Neural cell (in vitro differentiated cells): ENCODE measurements around the gene ITPRID1. TPM values are rescaled to one million over a fixed set of nuclear protein-coding genes. Genes with fewer than 3 reads are reported as not detected.

ENCODE experiments used
- H2AFZ ChIP-seq: fragments of 200-600, 300-800 bp; sonication (generic), shearing (Covaris generic); 2 replicates; pipeline ENCODE4 v1.6.0; 2014; ENCODE audit warnings: low read depth, mild to moderate bottlenecking, antibody characterized with exemption, low read length, moderate library complexity
- H3F3A ChIP-seq: fragments of 200-600 bp; shearing (Covaris generic); 2 replicates; pipeline ENCODE4 v1.6.1; 2016; ENCODE audit warnings: mild to moderate bottlenecking, moderate library complexity, mixed read lengths, antibody characterized with exemption, low read length; ENCODE audit not compliant: insufficient read depth, poor library complexity, severe bottlenecking
- H3K27ac ChIP-seq: fragments of 200-600, 300-800 bp; sonication (generic), shearing (Covaris generic); 2 replicates; pipeline ENCODE4 v1.5.1; 2014; ENCODE audit warnings: mild to moderate bottlenecking, low read length, moderate library complexity
- H3K27me3 ChIP-seq: fragments of 300-800, 200-600 bp; sonication (generic), shearing (Covaris generic); 2 replicates; pipeline ENCODE4 v1.6.0; 2014; ENCODE audit warnings: mild to moderate bottlenecking, low read depth, low read length, moderate library complexity; ENCODE audit not compliant: insufficient read depth
- H3K36me3 ChIP-seq: fragments of 300-800, 200-600 bp; sonication (generic), shearing (Covaris generic); 2 replicates; pipeline ENCODE4 v1.5.1; 2014; ENCODE audit warnings: mild to moderate bottlenecking, antibody characterized with exemption, low read length, moderate library complexity; ENCODE audit not compliant: insufficient read depth
- H3K4me2 ChIP-seq: fragments of 300-800, 200-600 bp; sonication (generic), shearing (Covaris generic); 2 replicates; pipeline ENCODE4 v1.6.0; 2014; ENCODE audit warnings: mild to moderate bottlenecking, low read length
- H3K4me3 ChIP-seq: fragments of 300-800, 200-600 bp; sonication (generic), shearing (Covaris generic); 2 replicates; pipeline ENCODE4 v1.5.1; 2014; ENCODE audit warnings: mild to moderate bottlenecking, low read length, moderate library complexity
- H3K79me2 ChIP-seq: fragments of 200-600 bp; shearing (Covaris generic); replicated peaks from 2 replicates; pipeline ENCODE4 v1.6.0; 2014; ENCODE audit warnings: mild to moderate bottlenecking, low read length, moderate library complexity; ENCODE audit not compliant: insufficient read depth
- H3K9ac ChIP-seq: fragments of 300-800, 200-600 bp; sonication (generic), shearing (Covaris generic); 2 replicates; pipeline ENCODE4 v1.6.1; 2016; ENCODE audit warnings: mild to moderate bottlenecking, low read length, mixed read lengths
- H3K9me2 ChIP-seq: fragments of 200-600 bp; shearing (Covaris generic); 2 replicates; pipeline ENCODE4 v1.6.1; 2016; ENCODE audit warnings: mild to moderate bottlenecking, low read length, mixed read lengths; ENCODE audit not compliant: insufficient read depth
- H3K9me3 ChIP-seq: fragments of 200-600, 300-800 bp; sonication (generic), shearing (Covaris generic); 2 replicates; pipeline ENCODE4 v1.6.1; 2016; ENCODE audit warnings: mild to moderate bottlenecking, mixed run types, low read length, moderate library complexity, mixed read lengths
- H4K20me1 ChIP-seq: fragments of 200-600 bp; shearing (Covaris generic); 2 replicates; pipeline ENCODE4 v1.6.1; 2016; ENCODE audit warnings: mild to moderate bottlenecking, mixed run types; ENCODE audit not compliant: insufficient read depth
- EP300 ChIP-seq: fragments of 450-650 bp; conservative IDR thresholded peaks from 2 replicates; pipeline ENCODE4 v1.6.1; 2014; ENCODE audit warnings: antibody characterized with exemption, mild to moderate bottlenecking, moderate library complexity; ENCODE audit not compliant: poor library complexity, severe bottlenecking
- EZH2 ChIP-seq: fragments of 200-600, 300-800 bp; shearing (Covaris generic), sonication (generic); IDR thresholded peaks from 2 replicates; pipeline ENCODE4 v1.6.1; 2014; ENCODE audit warnings: antibody characterized with exemption, low read length, borderline replicate concordance, mild to moderate bottlenecking; ENCODE audit not compliant: insufficient read depth, poor library complexity, severe bottlenecking
- MXI1 ChIP-seq: fragments of 450-650 bp; conservative IDR thresholded peaks from 2 replicates; pipeline ENCODE4 v1.6.1; 2014; ENCODE audit warnings: antibody characterized with exemption, mild to moderate bottlenecking; ENCODE audit not compliant: poor library complexity, severe bottlenecking
- POLR2AphosphoS5 ChIP-seq: IDR thresholded peaks from 2 replicates; pipeline ENCODE4 v1.6.1; 2012
- RAD21 ChIP-seq: fragments of 450-650 bp; conservative IDR thresholded peaks from 2 replicates; pipeline ENCODE4 v1.6.1; 2014; ENCODE audit warnings: antibody characterized with exemption, mild to moderate bottlenecking, moderate library complexity
- SMC3 ChIP-seq: fragments of 450-650 bp; conservative IDR thresholded peaks from 2 replicates; pipeline ENCODE4 v1.6.1; 2014; ENCODE audit warnings: antibody characterized with exemption, mild to moderate bottlenecking, moderate library complexity; ENCODE audit not compliant: poor library complexity
- TAF1 ChIP-seq: IDR thresholded peaks from 2 replicates; pipeline ENCODE4 v1.6.1; 2012; ENCODE audit warnings: low read depth
- polyA plus RNA-seq: library from polyadenylated mRNA; depleted of rRNA; stranded (reverse); fragments of >200 nt; gene quantifications from 2 replicates; pipeline ENCODE4 v1.2.3, GENCODE V29; 2014
- TF ChIP-seq, protein P1 (sequence below): IDR thresholded peaks from 2 replicates; pipeline ENCODE4 v1.6.1; 2012; ENCODE audit warnings: borderline replicate concordance
- TF ChIP-seq, protein P2 (sequence below): fragments of 450-650 bp; IDR thresholded peaks from 2 replicates; pipeline ENCODE4 v1.5.1; 2014; ENCODE audit warnings: antibody characterized with exemption, mild to moderate bottlenecking, moderate library complexity; ENCODE audit not compliant: poor library complexity, severe bottlenecking

The ITPRID1 gene
- polyA plus RNA-seq, 1 donor from 2014 or later: not detected

DNA sequence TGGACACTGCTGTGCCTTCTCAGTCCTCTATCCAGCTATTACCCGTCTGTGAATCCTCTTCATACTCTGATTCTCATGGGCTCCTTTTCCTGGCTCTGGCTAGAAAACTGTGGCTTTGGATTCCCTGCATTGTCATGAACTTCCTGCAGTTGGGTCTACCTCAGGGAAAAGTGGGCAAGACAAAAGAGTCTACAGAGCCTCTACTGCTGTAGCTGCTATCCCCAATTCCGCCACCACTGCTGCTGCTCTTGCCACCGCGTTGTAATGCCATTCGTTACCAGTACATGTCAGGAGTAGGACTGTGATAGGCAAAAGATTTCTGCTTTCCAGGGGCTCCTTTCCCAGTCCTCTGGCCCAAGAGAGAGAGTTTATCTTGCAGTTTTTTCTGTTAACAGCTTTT lies 149.2 kb downstream of the ITPRID1 start:
- TF ChIP-seq SMC3: no peak
- TF ChIP-seq TAF1: no peak
- no peak for TF ChIP-seq EP300
- no peak for TF ChIP-seq MXI1
- TF ChIP-seq, protein P1, sequence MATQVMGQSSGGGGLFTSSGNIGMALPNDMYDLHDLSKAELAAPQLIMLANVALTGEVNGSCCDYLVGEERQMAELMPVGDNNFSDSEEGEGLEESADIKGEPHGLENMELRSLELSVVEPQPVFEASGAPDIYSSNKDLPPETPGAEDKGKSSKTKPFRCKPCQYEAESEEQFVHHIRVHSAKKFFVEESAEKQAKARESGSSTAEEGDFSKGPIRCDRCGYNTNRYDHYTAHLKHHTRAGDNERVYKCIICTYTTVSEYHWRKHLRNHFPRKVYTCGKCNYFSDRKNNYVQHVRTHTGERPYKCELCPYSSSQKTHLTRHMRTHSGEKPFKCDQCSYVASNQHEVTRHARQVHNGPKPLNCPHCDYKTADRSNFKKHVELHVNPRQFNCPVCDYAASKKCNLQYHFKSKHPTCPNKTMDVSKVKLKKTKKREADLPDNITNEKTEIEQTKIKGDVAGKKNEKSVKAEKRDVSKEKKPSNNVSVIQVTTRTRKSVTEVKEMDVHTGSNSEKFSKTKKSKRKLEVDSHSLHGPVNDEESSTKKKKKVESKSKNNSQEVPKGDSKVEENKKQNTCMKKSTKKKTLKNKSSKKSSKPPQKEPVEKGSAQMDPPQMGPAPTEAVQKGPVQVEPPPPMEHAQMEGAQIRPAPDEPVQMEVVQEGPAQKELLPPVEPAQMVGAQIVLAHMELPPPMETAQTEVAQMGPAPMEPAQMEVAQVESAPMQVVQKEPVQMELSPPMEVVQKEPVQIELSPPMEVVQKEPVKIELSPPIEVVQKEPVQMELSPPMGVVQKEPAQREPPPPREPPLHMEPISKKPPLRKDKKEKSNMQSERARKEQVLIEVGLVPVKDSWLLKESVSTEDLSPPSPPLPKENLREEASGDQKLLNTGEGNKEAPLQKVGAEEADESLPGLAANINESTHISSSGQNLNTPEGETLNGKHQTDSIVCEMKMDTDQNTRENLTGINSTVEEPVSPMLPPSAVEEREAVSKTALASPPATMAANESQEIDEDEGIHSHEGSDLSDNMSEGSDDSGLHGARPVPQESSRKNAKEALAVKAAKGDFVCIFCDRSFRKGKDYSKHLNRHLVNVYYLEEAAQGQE: no peak
- TF ChIP-seq, protein P2, sequence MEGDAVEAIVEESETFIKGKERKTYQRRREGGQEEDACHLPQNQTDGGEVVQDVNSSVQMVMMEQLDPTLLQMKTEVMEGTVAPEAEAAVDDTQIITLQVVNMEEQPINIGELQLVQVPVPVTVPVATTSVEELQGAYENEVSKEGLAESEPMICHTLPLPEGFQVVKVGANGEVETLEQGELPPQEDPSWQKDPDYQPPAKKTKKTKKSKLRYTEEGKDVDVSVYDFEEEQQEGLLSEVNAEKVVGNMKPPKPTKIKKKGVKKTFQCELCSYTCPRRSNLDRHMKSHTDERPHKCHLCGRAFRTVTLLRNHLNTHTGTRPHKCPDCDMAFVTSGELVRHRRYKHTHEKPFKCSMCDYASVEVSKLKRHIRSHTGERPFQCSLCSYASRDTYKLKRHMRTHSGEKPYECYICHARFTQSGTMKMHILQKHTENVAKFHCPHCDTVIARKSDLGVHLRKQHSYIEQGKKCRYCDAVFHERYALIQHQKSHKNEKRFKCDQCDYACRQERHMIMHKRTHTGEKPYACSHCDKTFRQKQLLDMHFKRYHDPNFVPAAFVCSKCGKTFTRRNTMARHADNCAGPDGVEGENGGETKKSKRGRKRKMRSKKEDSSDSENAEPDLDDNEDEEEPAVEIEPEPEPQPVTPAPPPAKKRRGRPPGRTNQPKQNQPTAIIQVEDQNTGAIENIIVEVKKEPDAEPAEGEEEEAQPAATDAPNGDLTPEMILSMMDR: no peak
- TF ChIP-seq POLR2AphosphoS5: no peak
- no peak for TF ChIP-seq EZH2
- no peak for TF ChIP-seq RAD21
- no peaks in the 10 kb centered on the region for H3K9me3 ChIP-seq
- H3K36me3 ChIP-seq: no peaks in the 10 kb centered on the region
- no peaks in the 10 kb centered on the region for H3K9me2 ChIP-seq
- H3K9ac ChIP-seq: no peak overlapping the region
- no peak overlapping the region for H3K4me3 ChIP-seq
- no peaks in the 10 kb centered on the region for H3K27me3 ChIP-seq
- no peak overlapping the region for H3K27ac ChIP-seq
- no peaks in the 10 kb centered on the region for H3K79me2 ChIP-seq
- H3F3A ChIP-seq: no peaks in the 10 kb centered on the region
- no peak overlapping the region for H3K4me2 ChIP-seq
- H4K20me1 ChIP-seq: no peaks in the 10 kb centered on the region
- no peak overlapping the region for H2AFZ ChIP-seq

DNA sequence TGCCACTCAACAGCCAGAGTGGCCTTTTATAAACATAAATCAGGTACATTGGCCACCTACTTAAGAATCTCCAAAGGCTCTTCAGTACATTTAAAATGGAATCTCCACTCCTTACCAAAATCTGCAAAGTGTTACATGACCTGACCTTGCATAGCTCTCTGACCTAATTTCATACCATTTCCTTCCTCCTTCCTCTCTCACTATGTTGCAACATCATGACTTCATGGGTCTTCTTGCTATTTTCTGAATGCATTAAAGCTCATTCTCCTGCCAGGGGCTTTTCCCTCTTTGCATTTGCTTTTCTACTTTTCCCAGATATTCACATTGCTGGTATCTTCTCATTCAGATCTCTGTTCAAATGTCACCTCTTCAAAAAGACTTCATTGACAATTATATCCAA lies 151.0 kb downstream of the ITPRID1 start:
- H3K4me3 ChIP-seq: no peak overlapping the region
- no peaks in the 10 kb centered on the region for H3K9me3 ChIP-seq
- TF ChIP-seq MXI1 (no peak), EZH2 (no peak), TAF1 (no peak), RAD21 (no peak), EP300 (no peak), SMC3 (no peak), POLR2AphosphoS5 (no peak)
- TF ChIP-seq, protein P2: no peak
- TF ChIP-seq, protein P1: no peak
- H3K27me3 ChIP-seq: no peaks in the 10 kb centered on the region
- H3K4me2 ChIP-seq: no peak overlapping the region
- no peaks in the 10 kb centered on the region for H4K20me1 ChIP-seq
- H3K27ac ChIP-seq: no peak overlapping the region
- H3K9me2 ChIP-seq: no peaks in the 10 kb centered on the region
- H3K9ac ChIP-seq: no peak overlapping the region
- no peaks in the 10 kb centered on the region for H3K79me2 ChIP-seq
- no peaks in the 10 kb centered on the region for H3F3A ChIP-seq
- no peak overlapping the region for H2AFZ ChIP-seq
- H3K36me3 ChIP-seq: no peaks in the 10 kb centered on the region
